ENCODE data around the gene MTHFS. TPM values are rescaled to one million over a fixed set of nuclear protein-coding genes. Genes with fewer than 3 reads are reported as not detected.

The MTHFS gene
- total and polyA plus RNA-seq, 7 experiments from 2014 or later: 15.8 to 93.3 (median 22.0) TPM

DNA sequence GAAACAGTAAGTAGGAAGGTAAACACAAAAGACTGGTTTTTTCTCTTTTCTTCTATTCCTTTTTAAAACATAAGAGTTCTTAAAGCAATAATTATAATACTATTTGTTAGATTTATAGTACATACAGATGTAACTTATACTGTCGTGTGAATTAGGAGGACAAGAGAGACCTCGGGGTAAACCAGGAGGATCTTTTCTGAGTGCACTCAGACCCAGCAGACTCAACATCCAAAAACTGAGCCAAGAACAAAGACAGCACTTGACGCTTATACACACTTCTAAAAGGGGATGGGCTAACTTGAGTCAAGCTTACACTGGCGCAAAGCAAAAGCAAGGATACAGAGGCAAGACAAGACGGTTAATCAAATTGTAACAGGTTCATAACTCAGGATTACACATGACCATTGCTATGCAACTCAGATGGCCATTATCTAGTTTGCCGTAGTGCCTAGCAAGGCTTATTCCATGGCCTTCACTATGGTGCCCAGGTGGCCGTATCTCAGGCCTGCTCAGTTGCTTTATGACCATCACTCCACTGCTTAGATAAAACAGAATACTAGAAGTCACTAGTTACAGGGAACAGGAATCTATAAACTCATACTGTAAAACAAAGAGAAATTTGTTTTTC, 18.6 kb downstream of the MTHFS start:
- peak overlapping the region in 1 of 9 donors; percentile 59 for H3K27ac Mint-ChIP-seq
- DNase-seq (no peak), ATAC-seq (no peak)
- intact Hi-C loops (cut with micrococcal nuclease): loop anchor here in 1 of 2 donors (10.0 kb wide), 1 partner anchor 47 kb away; no protein-coding TSS in a partner anchor
- Histone ChIP-seq H3K27me3 (ENCODE audit: control insufficient read depth in 2 of 2, insufficient read depth in 2 of 2, low read length in 2 of 2) (no peaks in the 10 kb centered on the region), H3K4me3 (ENCODE audit: low read length) (no peak overlapping the region), H3K9me3 (ENCODE audit: control insufficient read depth in 2 of 3, low read length in 3 of 3) (peaks cover 0 to 49% (median 0%) of the 10 kb centered on the region in 3 experiments), H3K4me1 (ENCODE audit: control insufficient read depth in 2 of 2, insufficient read depth in 2 of 2, low read length in 2 of 2) (peaks cover 0 to 4% of the 10 kb centered on the region in 2 donors), H3K27ac (ENCODE audit: low read depth, low read length) (no peak overlapping the region), H3K36me3 (ENCODE audit: control insufficient read depth in 2 of 3, insufficient read depth in 3 of 3, low read length in 3 of 3) (peaks cover 8 to 80% (median 11%) of the 10 kb centered on the region in 3 experiments)
- H3K4me1 Mint-ChIP-seq: peaks cover 11 to 30% (median 20%) of the 10 kb centered on the region in 7 donors
- H3K36me3 Mint-ChIP-seq: peaks cover 41 to 96% (median 88%) of the 10 kb centered on the region in 5 donors
- H3K27me3 Mint-ChIP-seq: no peaks in the 10 kb centered on the region
- POLR2A ChIA-PET: no interaction called here
- peaks cover 6 to 74% (median 52%) of the 10 kb centered on the region in 11 donors for H3K9me3 Mint-ChIP-seq
- CTCF ChIA-PET: no interaction called here
- no peak overlapping the region for H3K4me3 Mint-ChIP-seq

GRCh38 chr15:79875213-79875612, 21.6 kb downstream of the MTHFS start:
- DNase-seq: no peak
- POLR2A ChIA-PET: interaction anchor here (0.7 kb wide), 1 partner anchor 246 kb away, joined by 3 read pairs; no protein-coding TSS in a partner anchor
- peaks cover 6 to 34% (median 23%) of the 10 kb centered on the region in 7 donors for H3K4me1 Mint-ChIP-seq
- no peak overlapping the region for H3K4me3 ChIP-seq (ENCODE audit: low read length)
- peaks cover 0 to 49% (median 0%) of the 10 kb centered on the region in 3 experiments for H3K9me3 ChIP-seq (ENCODE audit: control insufficient read depth in 2 of 3, low read length in 3 of 3)
- no peaks in the 10 kb centered on the region for H3K27me3 ChIP-seq (ENCODE audit: control insufficient read depth in 2 of 2, insufficient read depth in 2 of 2, low read length in 2 of 2)
- H3K36me3 Mint-ChIP-seq: peaks cover 29 to 90% (median 84%) of the 10 kb centered on the region in 5 donors
- ATAC-seq: no peak
- peaks cover 5 to 6% of the 10 kb centered on the region in 2 donors for H3K4me1 ChIP-seq (ENCODE audit: control insufficient read depth in 2 of 2, insufficient read depth in 2 of 2, low read length in 2 of 2)
- H3K27ac ChIP-seq (ENCODE audit: low read depth, low read length): no peak overlapping the region
- intact Hi-C loops (cut with micrococcal nuclease): loop anchor here in 1 of 2 donors (10.0 kb wide), 1 partner anchor 50 kb away; no protein-coding TSS in a partner anchor
- H3K27ac Mint-ChIP-seq: no peak overlapping the region
- peaks cover 6 to 81% (median 51%) of the 10 kb centered on the region in 11 donors for H3K9me3 Mint-ChIP-seq
- no peak overlapping the region for H3K4me3 Mint-ChIP-seq
- CTCF ChIA-PET: no interaction called here
- peaks cover 0 to 63% (median 5%) of the 10 kb centered on the region in 3 experiments for H3K36me3 ChIP-seq (ENCODE audit: control insufficient read depth in 2 of 3, insufficient read depth in 3 of 3, low read length in 3 of 3)
- H3K27me3 Mint-ChIP-seq: no peaks in the 10 kb centered on the region

- ChIA-PET CTCF (interaction anchor here (0.7 kb wide), 1 partner anchor 22 kb away, joined by 3 read pairs; no protein-coding TSS in a partner anchor), POLR2A (interaction anchor here (0.7 to 1.5 kb wide), 2 partner anchors 21 to 49 kb away, joined by 3 read pairs; no protein-coding TSS in a partner anchor)
- no peak for DNase-seq
- peaks cover 22 to 82% (median 74%) of the 10 kb centered on the region in 5 donors for H3K36me3 Mint-ChIP-seq
- H3K4me3 ChIP-seq (ENCODE audit: low read length): no peak overlapping the region
- no peak overlapping the region for H3K27ac ChIP-seq (ENCODE audit: low read depth, low read length)
- no peak for ATAC-seq
- H3K4me3 Mint-ChIP-seq: no peak overlapping the region
- peaks cover 6 to 34% (median 23%) of the 10 kb centered on the region in 7 donors for H3K4me1 Mint-ChIP-seq
- peak overlapping the region in 1 of 9 donors; percentile 19 for H3K27ac Mint-ChIP-seq
- no peaks in the 10 kb centered on the region for H3K27me3 ChIP-seq (ENCODE audit: control insufficient read depth in 2 of 2, insufficient read depth in 2 of 2, low read length in 2 of 2)
- H3K4me1 ChIP-seq (ENCODE audit: control insufficient read depth in 2 of 2, insufficient read depth in 2 of 2, low read length in 2 of 2): peaks cover 5 to 6% of the 10 kb centered on the region in 2 donors
- H3K27me3 Mint-ChIP-seq: no peaks in the 10 kb centered on the region
- peaks cover 6 to 71% (median 42%) of the 10 kb centered on the region in 11 donors for H3K9me3 Mint-ChIP-seq
- H3K36me3 ChIP-seq (ENCODE audit: control insufficient read depth in 2 of 3, insufficient read depth in 3 of 3, low read length in 3 of 3): peaks cover 0 to 54% (median 5%) of the 10 kb centered on the region in 3 experiments
- peaks cover 0 to 49% (median 0%) of the 10 kb centered on the region in 3 experiments for H3K9me3 ChIP-seq (ENCODE audit: control insufficient read depth in 2 of 3, low read length in 3 of 3)
- intact Hi-C loops (cut with micrococcal nuclease): loop anchor here in 1 of 2 donors (10.0 kb wide), 1 partner anchor 51 kb away; no protein-coding TSS in a partner anchor
These were observed 22.6 kb downstream of the MTHFS start for GRCh38 chr15:79874242-79874641.

- H3K4me1 Mint-ChIP-seq: peaks cover 20 to 44% (median 24%) of the 10 kb centered on the region in 7 donors
- peaks cover 0 to 38% (median 5%) of the 10 kb centered on the region in 3 experiments for H3K36me3 ChIP-seq (ENCODE audit: control insufficient read depth in 2 of 3, insufficient read depth in 3 of 3, low read length in 3 of 3)
- H3K4me1 ChIP-seq (ENCODE audit: control insufficient read depth in 2 of 2, insufficient read depth in 2 of 2, low read length in 2 of 2): peaks cover 5 to 6% of the 10 kb centered on the region in 2 donors
- intact Hi-C loops (cut with micrococcal nuclease): loop anchor here in 1 of 2 donors (10.0 kb wide), 1 partner anchor 52 kb away; no protein-coding TSS in a partner anchor
- ATAC-seq (peak; percentile 91), DNase-seq (peak in 7 of 9 donors; percentile 23 to 58 (median 46))
- H3K27ac Mint-ChIP-seq: peak overlapping the region in 8 of 9 donors; percentile 32 to 92 (median 56)
- peaks cover 23 to 78% (median 69%) of the 10 kb centered on the region in 5 donors for H3K36me3 Mint-ChIP-seq
- no peaks in the 10 kb centered on the region for H3K27me3 ChIP-seq (ENCODE audit: control insufficient read depth in 2 of 2, insufficient read depth in 2 of 2, low read length in 2 of 2)
- peaks cover 6 to 54% (median 33%) of the 10 kb centered on the region in 11 donors for H3K9me3 Mint-ChIP-seq
- CTCF ChIA-PET: no interaction called here
- H3K4me3 ChIP-seq (ENCODE audit: low read length): no peak overlapping the region
- POLR2A ChIA-PET: no interaction called here
- H3K27ac ChIP-seq (ENCODE audit: low read depth, low read length): no peak overlapping the region
- no peaks in the 10 kb centered on the region for H3K27me3 Mint-ChIP-seq
- H3K4me3 Mint-ChIP-seq: peak overlapping the region in 6 of 10 donors; percentile 38 to 42 (median 41)
- H3K9me3 ChIP-seq (ENCODE audit: control insufficient read depth in 2 of 3, low read length in 3 of 3): peaks cover 0 to 34% (median 0%) of the 10 kb centered on the region in 3 experiments
These were observed 24.3 kb downstream of the MTHFS start for GRCh38 chr15:79872358-79873017.

GRCh38 chr15:79868554-79868953, 28.3 kb downstream of the MTHFS start:
- CTCF ChIA-PET: interaction anchor here (0.6 to 1.8 kb wide), 3 partner anchors 14 to 125 kb away, joined by 3 to 6 read pairs (median 3); no protein-coding TSS in a partner anchor
- peaks cover 18 to 50% (median 28%) of the 10 kb centered on the region in 7 donors for H3K4me1 Mint-ChIP-seq
- intact Hi-C loops (cut with micrococcal nuclease): no loop called here
- peaks cover 5 to 6% of the 10 kb centered on the region in 2 donors for H3K4me1 ChIP-seq (ENCODE audit: control insufficient read depth in 2 of 2, insufficient read depth in 2 of 2, low read length in 2 of 2)
- POLR2A ChIA-PET: interaction anchor here (0.6 kb wide), 1 partner anchor 87 kb away, joined by 4 read pairs; no protein-coding TSS in a partner anchor
- peaks cover 0 to 21% (median 0%) of the 10 kb centered on the region in 3 experiments for H3K36me3 ChIP-seq (ENCODE audit: control insufficient read depth in 2 of 3, insufficient read depth in 3 of 3, low read length in 3 of 3)
- ATAC-seq (no peak), DNase-seq (no peak)
- H3K27ac Mint-ChIP-seq: no peak overlapping the region
- H3K36me3 Mint-ChIP-seq: peaks cover 9 to 66% (median 45%) of the 10 kb centered on the region in 5 donors
- H3K4me3 Mint-ChIP-seq: no peak overlapping the region
- H3K9me3 Mint-ChIP-seq: peaks cover 0 to 14% (median under 1%) of the 10 kb centered on the region in 11 donors
- H3K27ac ChIP-seq (ENCODE audit: low read depth, low read length): no peak overlapping the region
- no peaks in the 10 kb centered on the region for H3K27me3 ChIP-seq (ENCODE audit: control insufficient read depth in 2 of 2, insufficient read depth in 2 of 2, low read length in 2 of 2)
- no peak overlapping the region for H3K4me3 ChIP-seq (ENCODE audit: low read length)
- H3K9me3 ChIP-seq (ENCODE audit: control insufficient read depth in 2 of 3, low read length in 3 of 3): peaks cover 0 to under 1% (median 0%) of the 10 kb centered on the region in 3 experiments
- H3K27me3 Mint-ChIP-seq: no peaks in the 10 kb centered on the region

DNA sequence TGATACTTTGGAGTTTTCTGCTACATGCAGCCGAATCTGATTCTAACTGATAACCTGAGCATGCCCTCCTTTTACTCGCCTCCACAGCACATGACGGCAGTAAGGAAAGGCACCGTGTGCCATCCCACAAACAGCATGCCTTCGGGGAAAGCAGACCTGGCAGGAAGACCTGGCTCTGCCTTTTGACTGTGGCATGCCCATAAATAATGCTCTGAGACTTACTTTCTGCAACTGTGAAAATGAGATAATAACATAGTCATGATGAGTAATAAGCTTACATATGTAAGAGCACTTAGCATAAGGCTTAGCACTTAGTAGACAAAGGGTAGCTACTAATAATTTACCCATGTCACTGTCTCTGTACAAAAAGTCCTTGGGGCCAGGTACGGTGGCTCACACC, 32.9 kb downstream of the MTHFS start:
- CTCF ChIA-PET: no interaction called here
- peaks cover 0 to 7% (median 0%) of the 10 kb centered on the region in 3 experiments for H3K36me3 ChIP-seq (ENCODE audit: control insufficient read depth in 2 of 3, insufficient read depth in 3 of 3, low read length in 3 of 3)
- DNase-seq: no peak
- Mint-ChIP-seq H3K4me3 (no peak overlapping the region), H3K9me3 (peaks cover 0 to 2% (median 0%) of the 10 kb centered on the region in 11 donors), H3K27me3 (no peaks in the 10 kb centered on the region), H3K4me1 (peaks cover 0 to 46% (median 35%) of the 10 kb centered on the region in 7 donors), H3K27ac (no peak overlapping the region), H3K36me3 (peaks cover 15 to 56% (median 34%) of the 10 kb centered on the region in 5 donors)
- H3K4me1 ChIP-seq (ENCODE audit: control insufficient read depth in 2 of 2, insufficient read depth in 2 of 2, low read length in 2 of 2): no peaks in the 10 kb centered on the region
- H3K9me3 ChIP-seq (ENCODE audit: control insufficient read depth in 2 of 3, low read length in 3 of 3): no peaks in the 10 kb centered on the region
- no peak overlapping the region for H3K27ac ChIP-seq (ENCODE audit: low read depth, low read length)
- no peaks in the 10 kb centered on the region for H3K27me3 ChIP-seq (ENCODE audit: control insufficient read depth in 2 of 2, insufficient read depth in 2 of 2, low read length in 2 of 2)
- no peak for ATAC-seq
- H3K4me3 ChIP-seq (ENCODE audit: low read length): no peak overlapping the region
- intact Hi-C loops (cut with micrococcal nuclease): no loop called here
- POLR2A ChIA-PET: no interaction called here

Data from naive thymus-derived CD4-positive, alpha-beta T cell (primary cell).